MCF 10A (cell line): ENCODE results near the gene PTPRT. TPM values are rescaled to one million over a fixed set of nuclear protein-coding genes. Genes with fewer than 3 reads are reported as not detected.

ENCODE experiments used
- BruUV-seq: library from RNA; stranded (reverse); fragments of 400-500 nt; replicated peaks from 2 replicates; lab custom pipeline; 2021; lab: Mats Ljungman, UMichigan
- CTCF ChIA-PET: fragments of 300-600 bp; sonication (Branson Sonifier 250); formaldehyde crosslinking; extraction: SDS; loops from one replicate; lab custom pipeline; 2021; ENCODE audit warnings: antibody characterized with exemption, inconsistent platforms; lab: Yijun Ruan, JAX
- POLR2A ChIA-PET: fragments of 300-600, 350-650 bp; sonication (Branson Sonifier 250); formaldehyde crosslinking; extraction: SDS; loops from one replicate; lab custom pipeline; 2020; ENCODE audit warnings: antibody characterized with exemption, inconsistent platforms; lab: Yijun Ruan, JAX
- DNase-seq: peaks from one replicate; pipeline ENCODE4 v3.0.0-alpha.2; 2018; ENCODE audit not compliant: unreplicated experiment
- H3K27ac Mint-ChIP-seq: one replicate; pipeline ENCODE4 v1.8.0; 2022; ENCODE audit warnings: mild to moderate bottlenecking, low read depth, mixed read lengths; ENCODE audit not compliant: unreplicated experiment
- H3K27me3 Mint-ChIP-seq: one replicate; pipeline ENCODE4 v1.8.0; 2022; ENCODE audit warnings: mixed read lengths; ENCODE audit not compliant: insufficient read depth, unreplicated experiment
- H3K36me3 Mint-ChIP-seq: one replicate; pipeline ENCODE4 v1.8.0; 2022; ENCODE audit warnings: mild to moderate bottlenecking, moderate library complexity, mixed read lengths; ENCODE audit not compliant: insufficient read depth, unreplicated experiment
- H3K4me1 Mint-ChIP-seq: one replicate; pipeline ENCODE4 v1.8.0; 2022; ENCODE audit warnings: mixed read lengths; ENCODE audit not compliant: insufficient read depth, unreplicated experiment
- H3K4me3 Mint-ChIP-seq: one replicate; pipeline ENCODE4 v1.8.0; 2022; ENCODE audit warnings: mild to moderate bottlenecking, moderate library complexity, mixed read lengths; ENCODE audit not compliant: unreplicated experiment
- H3K9me3 Mint-ChIP-seq: one replicate; pipeline ENCODE4 v1.8.0; 2022; ENCODE audit warnings: mixed read lengths; ENCODE audit not compliant: unreplicated experiment
- intact Hi-C: fragments of 100-400 bp; cut with micrococcal nuclease; formaldehyde crosslinking; loops from 2 replicates; pipeline ENCODE4 v1.14.1; 2022
- total RNA-seq: library from RNA; stranded (reverse); gene quantifications from 2 replicates; pipeline ENCODE4 v1.2.3, GENCODE V29; 2022
- TF ChIP-seq, protein P1 (sequence below): fragments of 200-600 bp; IDR thresholded peaks from one replicate; pipeline ENCODE4 v1.8.0; 2022; ENCODE audit warnings: antibody characterized with exemption, mild to moderate bottlenecking; ENCODE audit not compliant: unreplicated experiment

Gene PTPRT
- total RNA-seq, 1 experiment from 2014 or later: not detected

DNA sequence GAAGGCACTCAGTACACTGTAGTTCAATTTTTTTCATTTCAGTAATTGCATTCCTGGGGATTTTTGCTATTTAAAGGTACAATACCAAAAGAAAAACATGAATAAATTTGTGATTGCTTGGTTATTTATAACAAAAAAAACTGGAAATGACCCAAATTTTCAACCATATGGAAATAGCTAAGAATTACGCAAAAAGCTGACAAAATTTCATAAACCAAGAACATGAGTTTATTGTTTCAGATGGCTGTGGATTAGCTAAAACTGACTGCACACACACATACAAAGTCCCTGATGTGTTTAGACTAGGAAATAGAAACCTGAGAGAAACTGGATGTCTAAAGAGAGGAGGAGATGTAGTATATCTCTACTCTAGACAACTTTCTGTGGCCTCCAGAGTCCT, 853.1 kb downstream of the PTPRT start:
- Mint-ChIP-seq H3K4me1 (no peaks in the 10 kb centered on the region), H3K27me3 (no peaks in the 10 kb centered on the region), H3K27ac (no peak overlapping the region), H3K9me3 (peaks cover 39% of the 10 kb centered on the region), H3K4me3 (no peak overlapping the region), H3K36me3 (no peaks in the 10 kb centered on the region)
- TF ChIP-seq, protein P1, sequence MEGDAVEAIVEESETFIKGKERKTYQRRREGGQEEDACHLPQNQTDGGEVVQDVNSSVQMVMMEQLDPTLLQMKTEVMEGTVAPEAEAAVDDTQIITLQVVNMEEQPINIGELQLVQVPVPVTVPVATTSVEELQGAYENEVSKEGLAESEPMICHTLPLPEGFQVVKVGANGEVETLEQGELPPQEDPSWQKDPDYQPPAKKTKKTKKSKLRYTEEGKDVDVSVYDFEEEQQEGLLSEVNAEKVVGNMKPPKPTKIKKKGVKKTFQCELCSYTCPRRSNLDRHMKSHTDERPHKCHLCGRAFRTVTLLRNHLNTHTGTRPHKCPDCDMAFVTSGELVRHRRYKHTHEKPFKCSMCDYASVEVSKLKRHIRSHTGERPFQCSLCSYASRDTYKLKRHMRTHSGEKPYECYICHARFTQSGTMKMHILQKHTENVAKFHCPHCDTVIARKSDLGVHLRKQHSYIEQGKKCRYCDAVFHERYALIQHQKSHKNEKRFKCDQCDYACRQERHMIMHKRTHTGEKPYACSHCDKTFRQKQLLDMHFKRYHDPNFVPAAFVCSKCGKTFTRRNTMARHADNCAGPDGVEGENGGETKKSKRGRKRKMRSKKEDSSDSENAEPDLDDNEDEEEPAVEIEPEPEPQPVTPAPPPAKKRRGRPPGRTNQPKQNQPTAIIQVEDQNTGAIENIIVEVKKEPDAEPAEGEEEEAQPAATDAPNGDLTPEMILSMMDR: no peak
- POLR2A ChIA-PET: interaction anchor here (0.6 kb wide), 1 partner anchor 233 kb away, joined by 3 read pairs; no protein-coding TSS in a partner anchor
- no peak for DNase-seq
- BruUV-seq: no TSS peak
- CTCF ChIA-PET: interaction anchor here (0.5 to 1.2 kb wide), 2 partner anchors 371 to 597 kb away, joined by 3 read pairs; no protein-coding TSS in a partner anchor
- intact Hi-C loops: no loop called here

DNA sequence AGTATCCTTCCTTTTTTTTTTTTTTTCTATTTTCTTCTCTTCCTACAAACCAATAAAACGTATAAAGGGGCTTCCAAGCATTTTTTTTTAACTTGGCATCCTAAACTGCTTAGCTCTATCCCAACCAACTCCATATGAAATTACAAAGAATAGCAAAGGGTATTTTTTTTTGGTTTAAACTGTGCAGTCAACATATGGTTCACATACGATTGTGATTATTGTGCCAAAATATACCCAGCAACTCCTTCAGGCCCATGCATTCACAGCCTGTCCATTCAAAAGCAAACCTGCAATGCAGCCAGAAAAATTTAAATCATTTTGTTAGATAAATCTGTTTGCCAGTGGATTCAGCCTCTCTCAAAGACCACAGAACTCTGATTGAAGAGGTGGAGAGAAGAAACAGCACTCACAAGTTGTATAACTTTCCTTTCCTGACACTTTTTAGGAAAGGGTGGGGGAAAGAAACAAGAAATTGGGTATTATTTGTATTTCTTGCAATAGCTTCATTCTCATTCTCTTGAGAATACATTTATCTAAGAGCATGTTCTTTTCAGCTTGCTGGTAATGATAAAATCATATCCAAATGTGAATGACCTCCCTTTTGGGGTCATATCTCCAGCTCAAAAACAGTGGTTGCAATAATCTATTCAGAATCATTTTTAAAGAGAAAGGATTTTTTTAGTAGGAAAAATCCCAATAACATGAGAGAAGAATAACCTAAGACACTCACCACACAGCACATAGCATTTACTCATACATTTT, 870.3 kb downstream of the PTPRT start:
- H3K36me3 Mint-ChIP-seq: no peaks in the 10 kb centered on the region
- ChIA-PET CTCF (no interaction called here), POLR2A (no interaction called here)
- H3K27ac Mint-ChIP-seq: no peak overlapping the region
- no peak overlapping the region for H3K4me3 Mint-ChIP-seq
- intact Hi-C loops: no loop called here
- H3K4me1 Mint-ChIP-seq: no peaks in the 10 kb centered on the region
- H3K9me3 Mint-ChIP-seq: peaks cover 26% of the 10 kb centered on the region
- BruUV-seq: no TSS peak
- no peak for DNase-seq
- H3K27me3 Mint-ChIP-seq: no peaks in the 10 kb centered on the region
- TF ChIP-seq, protein P1: no peak

DNA sequence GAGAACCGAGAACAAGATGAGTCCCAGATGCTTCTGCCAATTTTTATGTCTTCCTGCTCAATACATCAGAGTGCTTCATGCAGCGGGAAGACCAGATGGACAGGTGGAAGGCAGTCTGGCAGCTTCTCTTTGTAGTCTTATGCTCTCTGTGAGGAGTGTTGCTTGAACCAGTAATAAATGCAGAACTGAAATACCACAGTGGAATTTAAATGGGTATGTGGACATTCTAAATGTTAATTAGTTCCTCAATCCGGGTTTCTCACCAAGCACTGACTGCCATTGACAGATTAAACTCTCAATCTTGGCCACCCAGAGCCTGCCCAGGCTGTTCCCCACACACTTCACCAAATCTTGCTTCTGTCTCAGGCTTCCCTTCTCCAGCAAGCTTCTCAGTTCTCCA, 876.0 kb downstream of the PTPRT start:
- Mint-ChIP-seq H3K27ac (no peak overlapping the region), H3K9me3 (peaks cover 47% of the 10 kb centered on the region), H3K27me3 (no peaks in the 10 kb centered on the region), H3K36me3 (no peaks in the 10 kb centered on the region), H3K4me1 (no peaks in the 10 kb centered on the region), H3K4me3 (no peak overlapping the region)
- intact Hi-C loops: no loop called here
- BruUV-seq: no TSS peak
- no peak for DNase-seq
- TF ChIP-seq, protein P1: no peak
- ChIA-PET POLR2A (no interaction called here), CTCF (no interaction called here)

DNA sequence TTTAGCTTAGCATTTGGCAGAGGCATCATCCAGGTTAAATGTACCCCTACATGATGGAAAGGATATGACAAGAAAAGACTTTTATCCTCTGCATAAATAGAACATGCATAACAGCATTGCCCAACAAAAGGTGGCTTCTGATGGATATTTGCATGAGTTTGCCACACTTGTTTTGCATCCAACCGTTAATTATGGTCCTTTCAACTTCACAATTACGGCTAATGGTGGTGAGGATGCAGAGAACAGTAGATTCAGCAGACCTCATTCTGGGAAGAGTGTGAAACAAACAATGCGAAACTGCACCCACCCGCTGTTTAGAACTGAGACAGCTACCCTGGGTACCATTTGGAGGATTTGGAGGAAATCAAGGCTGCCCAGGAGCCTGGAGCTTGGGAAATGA, 880.7 kb downstream of the PTPRT start:
- POLR2A ChIA-PET: no interaction called here
- TF ChIP-seq, protein P1: no peak
- H3K4me3 Mint-ChIP-seq: no peak overlapping the region
- DNase-seq: no peak
- peaks cover 35% of the 10 kb centered on the region for H3K9me3 Mint-ChIP-seq
- BruUV-seq: no TSS peak
- CTCF ChIA-PET: no interaction called here
- H3K36me3 Mint-ChIP-seq: no peaks in the 10 kb centered on the region
- no peak overlapping the region for H3K27ac Mint-ChIP-seq
- H3K4me1 Mint-ChIP-seq: no peaks in the 10 kb centered on the region
- intact Hi-C loops: no loop called here
- H3K27me3 Mint-ChIP-seq: no peaks in the 10 kb centered on the region
